RWPE2 (cell line): ENCODE results near the gene DGKI.

Source experiments
- ATAC-seq: fragments of 200-7000 bp; cut with Tn5 transposase; 3 replicates; pipeline ENCODE4 v1.9.1; 2021; ENCODE audit warnings: low read depth
- DNase-seq: peaks from one replicate; pipeline ENCODE4 v3.0.0-alpha.2; 2020; ENCODE audit warnings: low spot score
- H3K27ac ChIP-seq: fragments of 450-650 bp; 2 replicates; pipeline ENCODE4 v1.5.1; 2017; ENCODE audit warnings: mild to moderate bottlenecking; ENCODE audit not compliant: poor library complexity, severe bottlenecking
- H3K27me3 ChIP-seq: fragments of 250-450 bp; sonication (Bioruptor Pico); 2 replicates; pipeline ENCODE4 v1.5.1; 2021; ENCODE audit warnings: mild to moderate bottlenecking, moderate library complexity; ENCODE audit not compliant: insufficient read depth, poor library complexity, severe bottlenecking
- H3K36me3 ChIP-seq: fragments of 250-450 bp; sonication (Bioruptor Pico); 2 replicates; pipeline ENCODE4 v1.5.1; 2020; ENCODE audit warnings: low read depth, mild to moderate bottlenecking, moderate library complexity
- H3K4me1 ChIP-seq: fragments of 250-450 bp; sonication (Bioruptor Pico); 2 replicates; pipeline ENCODE4 v1.5.1; 2021; ENCODE audit warnings: mild to moderate bottlenecking, moderate library complexity; ENCODE audit not compliant: insufficient read depth, poor library complexity, severe bottlenecking
- H3K4me3 ChIP-seq: fragments of 250-450 bp; sonication (Bioruptor Pico); 2 replicates; pipeline ENCODE4 v1.5.1; 2021; ENCODE audit warnings: mild to moderate bottlenecking, moderate library complexity; ENCODE audit not compliant: severe bottlenecking
- H3K9me3 ChIP-seq: fragments of 250-450 bp; sonication (Bioruptor Pico); 2 replicates; pipeline ENCODE4 v1.5.1; 2021; ENCODE audit warnings: mild to moderate bottlenecking, moderate library complexity; ENCODE audit not compliant: severe bottlenecking
- TF ChIP-seq, protein P1 (sequence below): fragments of 450-650 bp; IDR thresholded peaks from one replicate; pipeline ENCODE4 v1.5.1; 2017; ENCODE audit warnings: mild to moderate bottlenecking, moderate library complexity; ENCODE audit not compliant: poor library complexity, severe bottlenecking

Gene DGKI

DNA sequence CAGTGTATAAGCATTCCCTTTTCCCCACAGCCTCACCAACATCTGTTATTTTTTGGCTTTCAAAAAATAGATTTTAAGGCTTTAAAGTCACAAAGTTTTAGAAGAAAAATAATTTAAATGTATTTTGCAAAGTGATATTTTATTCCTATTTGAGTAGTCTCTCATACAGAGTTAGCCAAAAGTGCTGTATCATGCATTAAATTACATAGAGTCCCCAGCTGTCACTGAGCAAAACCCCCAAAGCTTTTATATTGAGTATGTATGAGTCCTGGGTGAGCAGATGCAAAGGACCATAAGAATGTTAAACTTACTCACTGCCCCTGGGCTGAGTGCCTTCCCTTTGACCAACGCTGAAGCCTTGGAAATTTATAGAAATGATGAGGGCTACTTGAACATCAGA is 432.9 kb downstream of the DGKI start:
- Histone ChIP-seq H3K27ac (no peak overlapping the region), H3K9me3 (no peaks in the 10 kb centered on the region), H3K36me3 (no peaks in the 10 kb centered on the region), H3K27me3 (peaks cover 3% of the 10 kb centered on the region), H3K4me1 (no peaks in the 10 kb centered on the region), H3K4me3 (no peak overlapping the region)
- TF ChIP-seq, protein P1, sequence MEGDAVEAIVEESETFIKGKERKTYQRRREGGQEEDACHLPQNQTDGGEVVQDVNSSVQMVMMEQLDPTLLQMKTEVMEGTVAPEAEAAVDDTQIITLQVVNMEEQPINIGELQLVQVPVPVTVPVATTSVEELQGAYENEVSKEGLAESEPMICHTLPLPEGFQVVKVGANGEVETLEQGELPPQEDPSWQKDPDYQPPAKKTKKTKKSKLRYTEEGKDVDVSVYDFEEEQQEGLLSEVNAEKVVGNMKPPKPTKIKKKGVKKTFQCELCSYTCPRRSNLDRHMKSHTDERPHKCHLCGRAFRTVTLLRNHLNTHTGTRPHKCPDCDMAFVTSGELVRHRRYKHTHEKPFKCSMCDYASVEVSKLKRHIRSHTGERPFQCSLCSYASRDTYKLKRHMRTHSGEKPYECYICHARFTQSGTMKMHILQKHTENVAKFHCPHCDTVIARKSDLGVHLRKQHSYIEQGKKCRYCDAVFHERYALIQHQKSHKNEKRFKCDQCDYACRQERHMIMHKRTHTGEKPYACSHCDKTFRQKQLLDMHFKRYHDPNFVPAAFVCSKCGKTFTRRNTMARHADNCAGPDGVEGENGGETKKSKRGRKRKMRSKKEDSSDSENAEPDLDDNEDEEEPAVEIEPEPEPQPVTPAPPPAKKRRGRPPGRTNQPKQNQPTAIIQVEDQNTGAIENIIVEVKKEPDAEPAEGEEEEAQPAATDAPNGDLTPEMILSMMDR: no peak
- DNase-seq (no peak), ATAC-seq (no peak)

DNA sequence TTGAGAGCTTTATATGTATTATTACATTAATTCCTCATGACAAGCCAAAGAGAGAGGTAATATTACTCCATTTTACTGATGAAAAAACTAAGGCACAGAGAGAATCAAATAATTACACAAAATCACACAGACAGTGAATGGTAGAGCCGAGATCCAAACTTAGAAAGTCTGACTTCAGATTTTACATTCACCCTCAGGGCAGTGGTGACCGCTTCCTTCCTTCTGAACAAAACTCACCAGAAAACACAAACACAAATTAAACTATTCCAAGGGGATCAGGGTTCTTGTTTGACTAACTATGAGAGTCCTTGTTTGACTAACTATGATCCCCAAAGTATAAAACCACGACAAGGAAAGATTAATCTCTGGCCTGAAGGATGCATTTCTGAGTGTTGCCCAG is 435.3 kb downstream of the DGKI start:
- TF ChIP-seq, protein P1: no peak
- ATAC-seq (no peak), DNase-seq (no peak)
- Histone ChIP-seq H3K27me3 (peaks cover 8% of the 10 kb centered on the region), H3K4me1 (no peaks in the 10 kb centered on the region), H3K27ac (no peak overlapping the region), H3K9me3 (no peaks in the 10 kb centered on the region), H3K4me3 (no peak overlapping the region), H3K36me3 (no peaks in the 10 kb centered on the region)

DNA sequence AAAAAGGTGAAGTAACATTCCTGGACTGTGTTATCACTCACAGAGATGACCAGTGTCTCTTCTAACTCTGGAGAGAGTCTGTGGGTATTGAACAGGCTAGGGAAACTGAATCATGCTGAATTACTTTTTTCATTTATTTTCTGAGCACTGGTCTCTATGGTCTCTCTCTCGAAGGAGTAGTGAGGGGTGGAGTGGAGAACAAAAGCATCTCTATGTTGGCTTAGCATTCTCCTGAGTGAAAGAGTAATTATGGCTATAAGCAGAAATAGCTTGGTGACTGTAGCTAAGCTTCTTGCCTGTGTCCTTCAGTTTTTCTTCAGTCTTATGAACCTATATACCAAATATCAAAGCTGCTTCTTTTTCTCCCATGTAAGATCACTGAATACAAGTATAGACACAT is 438.6 kb downstream of the DGKI start:
- no peak for ATAC-seq

DNA sequence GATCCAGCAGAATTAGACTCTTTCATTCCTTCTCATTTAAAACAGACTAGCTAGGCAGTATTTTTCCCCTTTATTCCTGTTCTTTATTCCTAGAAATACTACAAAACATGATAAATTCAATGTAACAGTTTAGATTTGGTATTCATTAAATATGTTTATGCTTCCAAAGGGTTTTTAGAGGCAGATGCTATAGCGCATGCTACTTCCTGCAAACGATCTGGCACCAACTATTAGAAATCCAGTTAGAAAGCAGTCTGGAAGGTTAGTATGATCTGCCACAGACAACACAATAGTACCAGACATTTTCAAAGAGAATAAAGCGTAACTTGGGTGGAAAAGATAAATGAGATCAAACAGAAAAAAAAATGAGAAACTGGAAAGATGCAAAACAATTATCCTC is 439.7 kb downstream of the DGKI start:
- no peak for DNase-seq
- Histone ChIP-seq H3K36me3 (no peaks in the 10 kb centered on the region), H3K27me3 (peaks cover 10% of the 10 kb centered on the region), H3K27ac (no peak overlapping the region), H3K4me1 (no peaks in the 10 kb centered on the region), H3K4me3 (no peak overlapping the region), H3K9me3 (no peaks in the 10 kb centered on the region)
- TF ChIP-seq, protein P1: no peak
- no peak for ATAC-seq

More for the DNA sequence above, 438.6 kb downstream of the DGKI start:
- no peak overlapping the region for H3K4me3 ChIP-seq
- no peaks in the 10 kb centered on the region for H3K36me3 ChIP-seq
- no peak for DNase-seq
- TF ChIP-seq, protein P1: no peak
- no peaks in the 10 kb centered on the region for H3K4me1 ChIP-seq
- no peak overlapping the region for H3K27ac ChIP-seq
- H3K9me3 ChIP-seq: no peaks in the 10 kb centered on the region
- peaks cover 10% of the 10 kb centered on the region for H3K27me3 ChIP-seq

DNA sequence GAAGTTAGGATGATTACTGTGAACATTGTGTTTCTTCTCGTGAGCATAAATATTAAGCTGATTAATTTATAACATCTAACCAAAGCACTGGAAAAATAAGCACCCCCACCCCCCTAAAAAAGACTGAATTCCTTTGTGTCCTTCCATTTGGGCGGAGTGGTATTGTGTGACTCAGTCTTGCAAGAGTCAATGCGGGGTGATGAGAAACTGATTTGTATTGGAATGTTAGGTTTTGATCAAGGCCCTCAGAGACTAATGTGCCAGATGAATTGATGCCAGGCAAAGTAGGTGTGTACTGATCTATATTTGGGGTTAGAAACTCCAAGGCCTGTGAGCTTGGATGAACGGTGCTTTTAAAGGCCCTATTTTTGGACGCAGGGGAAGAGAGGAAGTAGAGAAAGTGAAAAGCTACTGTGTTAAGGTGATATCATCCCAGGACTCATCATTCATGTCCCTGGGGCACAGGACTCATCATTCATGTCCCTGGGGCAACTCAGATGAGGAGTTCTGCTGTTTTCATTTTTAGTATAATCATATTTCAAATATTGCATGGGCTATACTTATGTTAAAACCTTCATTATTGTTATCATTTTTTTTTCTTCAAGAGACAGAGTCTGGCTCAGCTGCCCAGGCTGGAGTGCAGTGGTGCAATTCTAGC is 442.0 kb downstream of the DGKI start:
- H3K4me1 ChIP-seq: no peaks in the 10 kb centered on the region
- no peaks in the 10 kb centered on the region for H3K9me3 ChIP-seq
- ATAC-seq: no peak
- H3K27ac ChIP-seq: no peak overlapping the region
- H3K36me3 ChIP-seq: no peaks in the 10 kb centered on the region
- H3K4me3 ChIP-seq: no peak overlapping the region
- TF ChIP-seq, protein P1: no peak
- DNase-seq: no peak
- peaks cover 10% of the 10 kb centered on the region for H3K27me3 ChIP-seq
